Ovary (tissue), 3 donors: Measurements from ENCODE around the gene C9orf153.

Source experiments
- CTCF ChIP-seq, 3 donors: fragments of 450-650 bp in 2 of 3; fragments of 200-600 bp in 1 of 3; IDR thresholded peaks; one replicate each; pipeline versions ENCODE4 v1.5.1 to v1.8.0; 2016 to 2022; ENCODE audit warnings: antibody characterized with exemption in 3 of 3, mild to moderate bottlenecking in 1 of 3
- EP300 ChIP-seq: sonication (generic); formaldehyde crosslinking; IDR thresholded peaks from one replicate; pipeline ENCODE4 v1.6.1; 2017; ENCODE audit warnings: antibody characterized with exemption
- POLR2A ChIP-seq: fragments of 450-650 bp; IDR thresholded peaks from one replicate; pipeline ENCODE4 v1.6.1; 2017; ENCODE audit warnings: antibody characterized with exemption, mild to moderate bottlenecking, moderate library complexity
- donor health status: DM: no; HTN: no; CAD: no.

GRCh38 chr9:86286278-86286677 is 26.8 kb upstream of the C9orf153 start:
- TF ChIP-seq CTCF (IDR thresholded peaks at IDR 0.05) (no peak), POLR2A (no peak), EP300 (no peak)
